HUDEP-2 (cell line): Measurements from ENCODE around the gene NAALADL2.
"Not testable (repeated sequence)": the region's sequence is repeated elsewhere in the genome, so short reads cannot be mapped to it uniquely, and the experiment has no call there.

Source experiments
- DNase-seq, 76 experiments: peaks; one replicate each; lab custom pipeline; 2025; ENCODE audit not compliant: unreplicated experiment in 76 of 76; lab: John Stamatoyannopoulos, UW

NAALADL2 gene

GRCh38 chr3:175792245-175792644, 933.1 kb downstream of the NAALADL2 start:
- no peak for DNase-seq

- no peak for DNase-seq
Observed at GRCh38 chr3:175798326-175798725, 939.2 kb downstream of the NAALADL2 start.

GRCh38 chr3:175805825-175806224, 946.7 kb downstream of the NAALADL2 start:
- no peak for DNase-seq

- DNase-seq, result no peak
Observed at GRCh38 chr3:175807175-175807574, 948.0 kb downstream of the NAALADL2 start.

GRCh38 chr3:175818811-175819464, 959.8 kb downstream of the NAALADL2 start:
- DNase-seq, result no peak

GRCh38 chr3:175822766-175823491, 963.8 kb downstream of the NAALADL2 start:
- not testable (repeated sequence) for DNase-seq

GRCh38 chr3:175825016-175825580, 966.0 kb downstream of the NAALADL2 start:
- not testable (repeated sequence) for DNase-seq

- DNase-seq, result no peak
Observed at GRCh38 chr3:175826759-175827158, 967.6 kb downstream of the NAALADL2 start.

- not testable (repeated sequence) for DNase-seq
Observed at GRCh38 chr3:175829809-175830208, 970.7 kb downstream of the NAALADL2 start.

- not testable (repeated sequence) for DNase-seq
Observed at GRCh38 chr3:175835763-175836162, 976.6 kb downstream of the NAALADL2 start.

GRCh38 chr3:175836617-175837016, 977.5 kb downstream of the NAALADL2 start:
- no peak for DNase-seq

- no peak for DNase-seq
Observed at GRCh38 chr3:175837962-175838361, 978.8 kb downstream of the NAALADL2 start.

GRCh38 chr3:175839366-175840005, 980.4 kb downstream of the NAALADL2 start:
- no peak for DNase-seq

- DNase-seq, result no peak
Observed at GRCh38 chr3:175851541-175851940, 992.4 kb downstream of the NAALADL2 start.

GRCh38 chr3:175852560-175852959, 993.4 kb downstream of the NAALADL2 start:
- DNase-seq, result no peak

- DNase-seq, result no peak
Observed at GRCh38 chr3:175857666-175858270, 998.6 kb downstream of the NAALADL2 start.
